Endothelial cell of umbilical vein (primary cell): ENCODE results near the gene RCOR1. TPM values are rescaled to one million over a fixed set of nuclear protein-coding genes. Genes with fewer than 3 reads are reported as not detected.

ENCODE experiments used
- BruUV-seq: library from RNA; stranded (reverse); fragments of 400-500 nt; replicated peaks from 2 replicates; lab custom pipeline; 2021; lab: Mats Ljungman, UMichigan
- CTCF ChIA-PET: fragments of 300-600, 350-600 bp; sonication (Branson Sonifier 250); formaldehyde crosslinking; loops from one replicate; lab custom pipeline; 2021; ENCODE audit warnings: antibody characterized with exemption, inconsistent platforms; lab: Charles Lee
- POLR2A ChIA-PET: fragments of 300-600, 350-600 bp; sonication (Branson Sonifier 250); formaldehyde crosslinking; loops from one replicate; lab custom pipeline; 2021; ENCODE audit warnings: antibody characterized with exemption, inconsistent platforms; lab: Charles Lee
- DNase-seq: peaks from one replicate; pipeline ENCODE4 v3.0.0-alpha.2; 2011; ENCODE audit warnings: low read depth, low spot score
- FAIRE-seq: peaks from 2 replicates; lab custom pipeline; 2011; peaks lifted over from hg19 to GRCh38; lab: Jason Lieb, UNC
- H2AFZ ChIP-seq: 2 replicates; pipeline ENCODE4 v1.6.0; 2012; ENCODE audit warnings: low read depth, low read length, control low read depth, inconsistent platforms
- H3K27ac ChIP-seq: 2 replicates; pipeline ENCODE4 v1.5.1; 2011; ENCODE audit warnings: low read depth, mild to moderate bottlenecking, control low read depth, low read length, moderate library complexity; ENCODE audit not compliant: insufficient read depth
- H3K27me3 ChIP-seq, 2 experiments: 2 replicates each; pipeline versions ENCODE4 v1.6.0 to v1.6.1; 2011; ENCODE audit warnings: low read length in 2 of 2, mixed read lengths in 1 of 2; ENCODE audit not compliant: control insufficient read depth in 2 of 2, insufficient read depth in 2 of 2
- H3K36me3 ChIP-seq, 2 experiments: 2 replicates in 1 of 2; 3 replicates in 1 of 2; pipeline ENCODE4 v1.5.1; 2011; ENCODE audit warnings: low read length in 2 of 2, mild to moderate bottlenecking in 1 of 2, moderate library complexity in 1 of 2; ENCODE audit not compliant: control insufficient read depth in 2 of 2, insufficient read depth in 2 of 2; ENCODE audit errors: extremely low read depth in 1 of 2
- H3K4me1 ChIP-seq: 3 replicates; pipeline ENCODE4 v1.5.1; 2011; ENCODE audit warnings: mild to moderate bottlenecking, low read length; ENCODE audit not compliant: control insufficient read depth, insufficient read depth; ENCODE audit errors: extremely low read depth
- H3K4me2 ChIP-seq: 2 replicates; pipeline ENCODE4 v1.6.1; 2011; ENCODE audit warnings: low read length, control low read depth, mixed read lengths; ENCODE audit not compliant: insufficient read depth
- H3K4me3 ChIP-seq, 3 experiments: fragments of 200-600 bp in 1 of 3; sonication (generic), shearing (Covaris generic) in 1 of 3; replicated peaks in 1 of 3; 2 replicates each; pipeline ENCODE4 v1.5.1; 2011 to 2016; ENCODE audit warnings: control low read depth in 3 of 3, low read length in 3 of 3, mild to moderate bottlenecking in 2 of 3, inconsistent platforms in 1 of 3, low read depth in 1 of 3, moderate library complexity in 1 of 3; ENCODE audit not compliant: insufficient read depth in 1 of 3
- H3K79me2 ChIP-seq: 2 replicates; pipeline ENCODE4 v1.6.0; 2012; ENCODE audit warnings: low read length, inconsistent platforms; ENCODE audit not compliant: control insufficient read depth, insufficient read depth
- H3K9ac ChIP-seq: replicated peaks from 2 replicates; pipeline ENCODE3; 2011; ENCODE audit warnings: low read length, control low read depth; ENCODE audit not compliant: insufficient read depth; ENCODE audit errors: extremely low read depth
- H3K9me1 ChIP-seq: replicated peaks from 3 replicates; pipeline ENCODE4 v1.6.0; 2011; ENCODE audit warnings: mild to moderate bottlenecking, low read length; ENCODE audit not compliant: control insufficient read depth, insufficient read depth; ENCODE audit errors: extremely low read depth
- H3K9me3 ChIP-seq: replicated peaks from 2 replicates; pipeline ENCODE4 v1.5.1; 2012; ENCODE audit warnings: low read length, inconsistent platforms; ENCODE audit not compliant: control insufficient read depth, insufficient read depth
- H4K20me1 ChIP-seq: replicated peaks from 2 replicates; pipeline ENCODE3; 2011; ENCODE audit warnings: mild to moderate bottlenecking, low read length; ENCODE audit not compliant: control insufficient read depth, insufficient read depth; ENCODE audit errors: extremely low read depth
- EZH2 ChIP-seq: IDR thresholded peaks from 2 replicates; pipeline ENCODE4 v1.6.1; 2012; ENCODE audit warnings: borderline replicate concordance, low read depth, mild to moderate bottlenecking, moderate library complexity, low read length, inconsistent platforms; ENCODE audit not compliant: severe bottlenecking
- FOS ChIP-seq: IDR thresholded peaks from 2 replicates; pipeline ENCODE4 v1.6.1; 2011; ENCODE audit warnings: mild to moderate bottlenecking, low read length, moderate library complexity, borderline replicate concordance; ENCODE audit not compliant: insufficient read depth
- GATA2 ChIP-seq: IDR thresholded peaks from 2 replicates; pipeline ENCODE4 v1.7.0; 2011; ENCODE audit warnings: low read depth, mild to moderate bottlenecking, moderate library complexity, mixed read lengths, low read length; ENCODE audit not compliant: insufficient read length, insufficient read depth
- JUN ChIP-seq: IDR thresholded peaks from 2 replicates; pipeline ENCODE4 v1.6.1; 2011; ENCODE audit warnings: borderline replicate concordance, low read depth; ENCODE audit not compliant: insufficient read length, insufficient read depth
- MYC ChIP-seq: IDR thresholded peaks from one replicate; pipeline ENCODE4 v1.6.1; 2011; ENCODE audit warnings: mild to moderate bottlenecking, low read depth, low read length
- POLR2A ChIP-seq: IDR thresholded peaks from 2 replicates; pipeline ENCODE4 v1.6.1; 2012; ENCODE audit warnings: low read depth, mild to moderate bottlenecking, control low read depth, low read length
- POLR2AphosphoS5 ChIP-seq: IDR thresholded peaks from 2 replicates; pipeline ENCODE4 v1.6.1; 2012; ENCODE audit warnings: low read depth, mild to moderate bottlenecking, control low read depth, low read length, moderate library complexity; ENCODE audit not compliant: insufficient read depth
- dilution Hi-C: fragments of 300-500 bp; cut with MboI; formaldehyde crosslinking; loops from one replicate; pipeline ENCODE4 v1.15.0; 2019; ENCODE audit warnings: low sequenced_read_pairs; ENCODE audit not compliant: extremely low pct_ligation_motif_present
- intact Hi-C: fragments of 100-400 bp; cut with micrococcal nuclease; formaldehyde crosslinking; loops from one replicate; pipeline ENCODE4 v1.10.0; 2022
- polyA plus RNA-seq, 4 experiments: library from polyadenylated mRNA; depleted of rRNA in 3 of 4; stranded (reverse) in 3 of 4; unstranded in 1 of 4; fragments of >200 nt; gene quantifications; 2 replicates each; pipeline versions ENCODE4 v1.2.1 to v1.2.3, GENCODE V29; 2011 to 2012; ENCODE audit warnings: missing spikeins in 1 of 4
- total RNA-seq: library from RNA; stranded (reverse); gene quantifications from 2 replicates; pipeline ENCODE4 v1.2.3, GENCODE V29; 2021
- TF ChIP-seq, protein P1 (sequence below), 2 donors: IDR thresholded peaks; 1 replicate in 1 of 2; 2 replicates in 1 of 2; pipeline ENCODE4 v1.5.1; 2011; ENCODE audit warnings: low read length in 2 of 2, mild to moderate bottlenecking in 2 of 2, moderate library complexity in 2 of 2, control low read depth in 1 of 2, inconsistent platforms in 1 of 2, low read depth in 1 of 2; ENCODE audit not compliant: insufficient read depth in 1 of 2; ENCODE audit errors: extremely low read depth in 1 of 2
- TF ChIP-seq, protein P2 (sequence below): IDR thresholded peaks from 2 replicates; pipeline ENCODE4 v1.6.1; 2011; ENCODE audit not compliant: insufficient read depth, insufficient read length

RCOR1 gene
- total and polyA plus RNA-seq, 2 donors (not counting 3 experiments of a cell fraction or from before 2014, with no cell fraction given), result 15.6 to 32.2 TPM

GRCh38 chr14:102573591-102574046 is 18.8 kb upstream of the RCOR1 start:
- Histone ChIP-seq H3K27me3 (no peaks in the 10 kb centered on the region), H3K27ac (no peak overlapping the region), H2AFZ (no peak overlapping the region), H3K4me3 (no peak overlapping the region), H3K4me1 (no peaks in the 10 kb centered on the region), H3K36me3 (no peaks in the 10 kb centered on the region), H3K9ac (no peak overlapping the region), H3K9me1 (no peaks in the 10 kb centered on the region), H3K9me3 (no peaks in the 10 kb centered on the region), H4K20me1 (no peaks in the 10 kb centered on the region), H3K4me2 (no peak overlapping the region), H3K79me2 (no peaks in the 10 kb centered on the region)
- dilution Hi-C loops (no loop called here), intact Hi-C loops (no loop called here)
- POLR2A ChIA-PET, result interaction anchor here (0.8 kb wide), 1 partner anchor 12 kb away, joined by 4 read pairs; no protein-coding TSS in a partner anchor
- FAIRE-seq (no peak), DNase-seq (no peak)
- no peak for TF ChIP-seq POLR2A
- TF ChIP-seq, protein P1, sequence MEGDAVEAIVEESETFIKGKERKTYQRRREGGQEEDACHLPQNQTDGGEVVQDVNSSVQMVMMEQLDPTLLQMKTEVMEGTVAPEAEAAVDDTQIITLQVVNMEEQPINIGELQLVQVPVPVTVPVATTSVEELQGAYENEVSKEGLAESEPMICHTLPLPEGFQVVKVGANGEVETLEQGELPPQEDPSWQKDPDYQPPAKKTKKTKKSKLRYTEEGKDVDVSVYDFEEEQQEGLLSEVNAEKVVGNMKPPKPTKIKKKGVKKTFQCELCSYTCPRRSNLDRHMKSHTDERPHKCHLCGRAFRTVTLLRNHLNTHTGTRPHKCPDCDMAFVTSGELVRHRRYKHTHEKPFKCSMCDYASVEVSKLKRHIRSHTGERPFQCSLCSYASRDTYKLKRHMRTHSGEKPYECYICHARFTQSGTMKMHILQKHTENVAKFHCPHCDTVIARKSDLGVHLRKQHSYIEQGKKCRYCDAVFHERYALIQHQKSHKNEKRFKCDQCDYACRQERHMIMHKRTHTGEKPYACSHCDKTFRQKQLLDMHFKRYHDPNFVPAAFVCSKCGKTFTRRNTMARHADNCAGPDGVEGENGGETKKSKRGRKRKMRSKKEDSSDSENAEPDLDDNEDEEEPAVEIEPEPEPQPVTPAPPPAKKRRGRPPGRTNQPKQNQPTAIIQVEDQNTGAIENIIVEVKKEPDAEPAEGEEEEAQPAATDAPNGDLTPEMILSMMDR (IDR thresholded peaks at IDR 0.05; ENCODE audit: extremely low read depth in 1 of 2, insufficient read depth in 1 of 2, low read depth in 1 of 2, low read length in 2 of 2), result no peak
- TF ChIP-seq, protein P2, sequence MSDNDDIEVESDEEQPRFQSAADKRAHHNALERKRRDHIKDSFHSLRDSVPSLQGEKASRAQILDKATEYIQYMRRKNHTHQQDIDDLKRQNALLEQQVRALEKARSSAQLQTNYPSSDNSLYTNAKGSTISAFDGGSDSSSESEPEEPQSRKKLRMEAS, result no peak
- TF ChIP-seq JUN, result no peak
- no peak for TF ChIP-seq GATA2
- no peak for TF ChIP-seq POLR2AphosphoS5
- no peak for TF ChIP-seq EZH2
- TF ChIP-seq MYC, result no peak
- no peak for TF ChIP-seq FOS
- CTCF ChIA-PET, result interaction anchor here (0.8 kb wide), 1 partner anchor 21 kb away, joined by 3 read pairs; no protein-coding TSS in a partner anchor
- BruUV-seq, result no TSS peak
